ENCODE data around the gene ETV3L.
"Not testable (repeated sequence)": the region's sequence is repeated elsewhere in the genome, so short reads cannot be mapped to it uniquely, and the experiment has no call there.

The ETV3L gene

DNA sequence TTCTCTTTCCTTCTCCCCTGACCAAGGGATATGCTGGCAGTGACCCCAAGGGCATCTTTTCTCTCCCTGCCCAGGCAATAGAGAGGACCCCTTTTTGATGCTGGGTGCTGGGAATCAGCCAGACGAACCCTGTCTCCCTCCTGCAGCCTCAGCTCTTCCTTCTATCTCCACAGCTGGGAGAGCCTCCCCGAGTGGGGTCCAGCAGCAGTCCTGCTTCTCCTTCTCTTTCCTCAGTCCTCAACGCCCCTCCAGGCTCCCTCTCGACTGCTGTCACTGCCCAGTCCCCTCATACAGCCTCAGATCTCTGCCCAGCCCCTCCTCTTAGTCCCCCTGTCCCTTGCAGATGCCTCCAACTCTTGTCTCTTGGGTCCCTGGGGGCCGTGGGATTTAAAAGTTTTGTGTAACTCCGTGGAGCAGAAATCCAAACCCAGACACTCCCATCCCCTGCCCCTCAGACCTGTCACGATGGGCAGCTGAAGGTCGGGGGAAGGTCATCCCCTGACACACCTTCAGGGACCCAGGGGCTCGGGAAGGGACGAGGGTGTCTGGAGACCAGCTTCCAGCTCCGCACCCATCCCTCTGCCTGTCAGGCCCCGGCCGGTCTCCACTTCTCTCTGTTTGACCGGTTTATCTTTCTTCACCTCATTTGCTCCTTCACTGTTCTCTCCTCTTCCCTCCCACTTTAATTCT lies 5.8 kb upstream of the ETV3L start:
- no peak for DNase-seq (ENCODE audit: low spot score)

DNA sequence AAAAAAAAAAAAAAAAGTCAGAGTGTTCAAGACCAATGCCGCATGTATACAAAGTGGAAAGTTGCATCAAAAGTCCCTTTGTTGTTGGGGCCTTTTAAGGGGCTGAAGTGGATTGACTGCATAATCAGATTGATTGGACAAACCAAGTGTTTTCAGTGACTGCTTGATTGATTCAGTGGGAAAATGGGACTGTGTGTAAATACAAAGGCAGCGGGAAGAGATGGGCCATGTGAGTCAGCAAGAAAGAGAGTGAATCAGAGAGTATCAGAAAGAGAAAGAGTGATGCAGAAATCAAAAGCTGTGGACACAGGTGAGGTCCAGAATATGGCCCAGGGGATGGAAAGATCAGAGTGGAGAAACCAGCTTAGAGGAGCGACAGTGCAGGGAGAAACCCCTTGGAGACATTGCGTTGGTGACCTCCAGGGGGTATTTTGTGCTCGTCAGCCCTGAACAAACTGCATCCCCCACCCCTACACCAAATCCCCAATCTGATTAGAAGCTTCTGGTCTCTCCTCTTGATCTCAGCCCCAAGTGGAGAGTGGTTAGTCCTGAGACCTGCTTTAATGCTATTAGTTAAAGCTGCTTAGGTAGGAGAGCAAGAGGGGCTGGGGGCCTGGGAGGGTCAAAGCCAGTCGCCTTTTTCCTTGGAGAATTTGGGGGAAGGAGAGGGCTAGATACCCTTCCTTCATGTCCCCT lies 5.1 kb upstream of the ETV3L start:
- no peak for DNase-seq (ENCODE audit: low spot score)

GRCh38 chr1:157103268-157103667 lies 3.7 kb upstream of the ETV3L start:
- DNase-seq (ENCODE audit: low spot score) = no peak

DNA sequence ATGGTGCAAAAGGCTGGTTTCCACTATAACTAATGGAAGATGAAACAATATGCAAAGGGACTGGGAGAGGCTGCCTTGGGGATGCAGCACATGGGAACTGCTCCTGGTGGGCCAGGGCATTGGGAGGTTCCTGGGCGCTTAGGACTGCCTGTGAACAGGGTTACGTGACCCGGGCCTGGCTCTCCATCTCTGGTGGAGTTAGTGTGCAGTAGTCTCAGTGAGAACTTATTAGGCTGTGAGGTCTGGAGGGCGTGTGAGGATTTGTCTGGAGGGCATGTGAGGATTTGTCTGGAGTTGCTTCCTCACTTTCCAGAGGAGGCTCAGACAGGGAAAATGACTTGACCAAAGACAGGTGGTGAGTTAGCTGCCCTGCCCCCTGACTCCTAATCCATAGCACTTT lies 1.5 kb upstream of the ETV3L start:
- DNase-seq (ENCODE audit: low spot score) = no peak

- not testable (repeated sequence) for DNase-seq (ENCODE audit: low spot score)
Measured at GRCh38 chr1:157098987-157099632, 498 bp downstream of the ETV3L start.

DNA sequence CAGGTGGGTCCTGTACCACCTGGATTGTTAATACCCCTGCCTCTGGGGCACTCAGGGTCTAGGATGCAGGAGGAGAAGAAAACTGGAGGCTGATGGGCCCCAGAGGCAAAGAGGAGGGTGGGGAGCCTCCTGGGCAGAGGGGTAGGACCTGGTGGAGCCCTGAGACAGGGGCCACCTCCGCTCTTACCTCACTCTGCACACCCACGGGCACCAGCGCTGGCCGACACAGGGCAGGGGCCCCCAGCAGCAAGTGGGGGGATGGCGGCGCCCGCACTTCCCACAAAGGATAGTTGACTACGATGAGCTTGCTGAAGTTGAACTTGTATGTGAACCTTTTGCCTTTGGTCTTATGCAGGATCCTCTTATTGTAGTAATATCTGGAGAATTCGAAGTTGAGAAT lies 1.1 kb downstream of the ETV3L start:
- DNase-seq (ENCODE audit: low spot score) = no peak

- DNase-seq (ENCODE audit: low spot score) = no peak
Measured at GRCh38 chr1:157097692-157098091, 1.9 kb downstream of the ETV3L start.

- no peak for DNase-seq (ENCODE audit: low spot score)
Measured at GRCh38 chr1:157096881-157097280, 2.7 kb downstream of the ETV3L start.

- DNase-seq (ENCODE audit: low spot score) = no peak
Measured at GRCh38 chr1:157095551-157095950, 4.1 kb downstream of the ETV3L start.

GRCh38 chr1:157095091-157095490 lies 4.5 kb downstream of the ETV3L start:
- no peak for DNase-seq (ENCODE audit: low spot score)

GRCh38 chr1:157092831-157093230 lies 6.8 kb downstream of the ETV3L start:
- no peak for DNase-seq (ENCODE audit: low spot score)

DNA sequence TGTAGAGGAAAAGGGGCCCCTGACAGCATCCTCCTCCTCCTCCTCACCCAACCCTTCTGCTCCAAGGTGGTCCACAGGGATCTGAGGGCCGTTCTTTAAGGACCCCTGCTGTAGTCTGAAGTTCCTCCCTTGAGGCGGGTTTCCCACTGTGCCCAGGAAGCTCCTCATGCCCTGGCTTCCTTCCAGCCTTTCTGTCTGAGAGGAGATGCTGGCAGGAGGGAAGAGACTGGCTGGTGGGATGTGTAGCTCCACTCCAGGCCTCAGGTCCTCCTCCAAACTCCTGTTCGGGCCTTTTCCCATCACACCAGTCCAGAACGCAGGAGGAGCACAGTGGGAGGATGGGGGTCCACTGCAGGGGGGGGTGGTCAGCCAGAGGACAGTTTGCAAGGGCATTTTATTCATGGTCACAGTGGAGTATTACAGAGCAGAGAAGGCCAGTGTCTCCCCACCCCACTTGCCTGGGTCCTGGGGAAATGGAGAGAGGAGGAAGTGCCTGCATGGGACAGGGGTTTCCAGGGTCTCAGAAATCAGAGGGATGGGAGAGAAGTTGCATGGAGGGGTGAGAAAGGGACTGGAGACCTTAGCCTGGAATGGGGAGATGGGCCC lies 7.8 kb downstream of the ETV3L start:
- DNase-seq (ENCODE audit: low spot score) = no peak

DNA sequence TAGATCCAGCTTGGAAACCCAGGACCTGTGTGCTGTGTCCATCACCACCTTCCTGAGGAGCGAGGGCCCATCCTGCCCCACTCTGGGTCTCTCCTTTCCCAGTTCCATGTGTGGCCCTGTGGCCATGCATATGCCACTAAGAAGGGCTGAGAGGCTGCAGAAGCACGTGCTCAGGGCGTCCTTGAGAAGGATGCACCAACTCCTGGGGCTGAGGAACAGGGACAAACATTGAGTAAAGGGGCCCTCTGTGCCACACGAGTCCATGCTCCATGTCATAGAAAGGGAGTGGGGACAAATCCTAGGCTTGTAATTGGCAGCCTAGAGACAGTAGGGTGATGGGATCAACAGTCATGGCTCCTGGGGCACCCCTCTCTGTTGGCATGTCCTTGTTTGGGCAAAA lies 8.4 kb downstream of the ETV3L start:
- no peak for DNase-seq (ENCODE audit: low spot score)

DNA sequence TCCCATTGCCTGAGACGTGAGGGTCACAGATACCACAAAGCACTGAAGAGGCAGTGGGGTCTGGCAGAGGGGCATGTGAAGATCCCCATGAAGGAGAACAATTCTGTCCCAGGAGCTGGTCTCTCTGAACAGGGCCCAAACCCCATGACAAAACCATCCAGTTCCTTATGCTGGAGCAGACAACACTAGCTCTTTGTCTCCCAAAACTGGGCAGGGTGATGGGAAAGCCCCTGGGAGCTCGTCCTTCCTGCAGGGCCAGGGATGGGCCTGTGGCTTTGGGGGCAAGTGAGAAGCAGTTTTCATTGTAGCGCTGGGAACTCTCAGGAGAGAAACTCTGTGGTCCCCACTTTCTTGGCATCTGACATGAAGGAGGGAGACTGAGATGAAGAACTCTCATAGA lies 8.8 kb downstream of the ETV3L start:
- DNase-seq (ENCODE audit: low spot score) = no peak

DNA sequence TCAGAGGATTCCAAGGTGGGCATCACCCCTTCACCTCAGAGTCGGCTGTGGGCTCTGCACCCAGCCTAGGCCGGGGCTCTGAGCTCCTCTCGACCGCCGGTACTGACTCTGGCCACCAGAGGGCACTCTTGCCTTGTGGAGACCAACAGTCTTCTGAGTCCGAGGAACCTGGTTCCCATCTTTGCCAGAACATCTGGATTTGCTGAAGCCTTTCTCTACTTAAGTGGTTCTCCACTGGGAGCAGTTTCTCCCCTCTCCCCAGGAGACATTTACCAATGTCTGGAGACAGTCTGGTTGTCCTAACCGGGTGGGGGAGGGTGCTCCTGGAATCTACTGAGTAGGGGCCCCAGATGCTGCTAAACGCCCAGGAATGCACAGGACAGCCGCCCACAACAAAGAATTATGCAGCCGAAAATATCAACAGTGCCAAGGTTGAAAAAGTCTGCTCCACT lies 9.4 kb downstream of the ETV3L start:
- peak; percentile 93 for DNase-seq (ENCODE audit: low spot score)

GRCh38 chr1:157089789-157090188 lies 9.8 kb downstream of the ETV3L start:
- DNase-seq (ENCODE audit: low spot score) = no peak

DNA sequence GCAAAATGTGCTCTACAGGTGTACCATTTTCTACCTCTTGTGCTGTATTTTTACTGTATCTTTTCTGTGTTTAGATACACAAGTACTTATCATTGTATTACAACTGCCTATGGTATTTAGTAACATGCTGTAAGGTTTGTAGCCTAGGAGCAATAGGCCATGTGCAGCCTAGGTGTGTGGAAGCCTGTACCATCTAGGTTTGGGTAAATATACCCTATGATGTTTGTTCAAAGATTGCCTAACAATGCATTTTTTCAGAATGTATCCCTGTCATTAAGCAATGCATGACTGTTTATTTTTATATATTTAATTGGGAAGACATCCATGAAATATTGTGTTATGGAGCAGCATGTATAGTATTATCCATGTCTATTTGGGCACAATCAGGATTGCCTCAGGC lies 11.0 kb downstream of the ETV3L start:
- DNase-seq (ENCODE audit: low spot score) = no peak

DNA sequence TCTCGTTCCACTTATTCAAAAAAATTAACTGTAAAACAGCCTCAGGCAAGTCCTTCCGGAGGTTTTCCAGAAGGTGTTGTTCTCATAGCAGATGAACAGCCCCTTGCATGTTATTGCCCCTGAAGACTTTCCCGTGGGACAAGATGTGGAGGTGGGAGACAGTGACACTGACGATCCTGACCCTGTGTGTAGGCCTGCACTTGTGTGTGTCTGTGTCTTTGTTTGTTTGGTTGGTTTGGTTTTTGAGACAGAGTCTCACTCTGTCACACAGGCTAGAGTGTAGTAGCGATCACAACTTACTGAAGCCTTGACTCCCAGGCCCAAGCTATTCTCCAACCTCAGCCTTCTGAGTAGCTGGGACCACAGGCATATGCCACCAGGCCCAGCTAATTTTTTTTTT lies 12.6 kb downstream of the ETV3L start:
- DNase-seq (ENCODE audit: low spot score) = no peak

- DNase-seq (ENCODE audit: low spot score) = no peak
Measured at GRCh38 chr1:157086299-157086698, 13.3 kb downstream of the ETV3L start.

- no peak for DNase-seq (ENCODE audit: low spot score)
Measured at GRCh38 chr1:157085421-157085820, 14.2 kb downstream of the ETV3L start.

DNA sequence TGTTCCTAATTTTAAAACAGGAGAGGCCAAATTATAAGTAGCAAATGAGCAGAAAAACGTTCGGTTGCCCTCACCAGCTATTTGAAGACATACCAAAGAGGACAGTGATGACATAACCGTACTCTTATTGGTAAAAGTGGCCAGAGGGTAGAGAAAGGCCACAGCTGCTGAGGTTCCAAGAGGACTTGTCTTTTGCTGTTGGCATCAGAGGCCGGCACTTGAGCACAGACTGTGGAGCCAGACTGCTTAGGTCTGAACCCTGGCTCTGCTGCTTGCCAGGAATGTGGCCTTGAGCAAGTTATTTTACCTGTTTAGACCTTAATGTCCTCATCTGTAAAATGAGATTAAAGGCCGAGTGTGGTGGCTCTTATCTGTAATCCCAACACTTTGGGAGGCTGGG lies 14.9 kb downstream of the ETV3L start:
- DNase-seq (ENCODE audit: low spot score) = no peak

DNA sequence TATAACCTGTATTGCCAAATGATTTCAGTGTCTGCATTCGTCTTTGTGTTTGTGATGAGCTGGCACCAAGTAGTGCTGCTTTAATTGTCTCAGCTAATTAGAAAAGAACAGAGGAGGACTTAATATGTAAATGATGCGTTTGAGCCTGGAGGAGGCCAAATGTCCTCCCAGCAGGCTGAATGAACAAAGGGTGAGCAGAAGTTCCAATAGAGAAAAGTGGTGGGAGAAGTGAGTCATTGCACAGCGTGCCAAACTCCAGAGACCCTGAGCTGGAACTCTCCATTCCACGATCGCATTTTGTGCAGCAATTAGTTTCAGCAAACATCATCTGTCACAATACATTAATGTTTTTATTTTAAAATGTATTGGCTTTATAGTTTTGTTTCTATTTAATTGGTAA lies 17.9 kb downstream of the ETV3L start:
- DNase-seq (ENCODE audit: low spot score) = no peak

GRCh38 chr1:157080714-157081113 lies 18.9 kb downstream of the ETV3L start:
- DNase-seq (ENCODE audit: low spot score) = no peak
